GM23338 (cell line): ENCODE measurements around the gene LSM14B.

Experiments used
- POLR2AphosphoS5 ChIP-seq: IDR thresholded peaks from 2 replicates; pipeline ENCODE4 v1.6.1; 2016; ENCODE audit warnings: antibody characterized with exemption, low read depth
- ZNF114 ChIP-seq: fragments of 250-450 bp; sonication (Bioruptor Pico); IDR thresholded peaks from 2 replicates; pipeline ENCODE4 v1.5.0; 2020; ENCODE audit warnings: mild to moderate bottlenecking, moderate library complexity
- TF ChIP-seq, protein P1 (sequence below), 2 experiments: fragments of 200-600 bp in 1 of 2; sonication (generic) in 1 of 2; conservative IDR thresholded peaks; 2 replicates each; pipeline versions ENCODE4 v1.5.1 to v1.6.1; 2016 to 2017; ENCODE audit warnings: antibody characterized with exemption in 2 of 2, low read depth in 2 of 2, mild to moderate bottlenecking in 2 of 2, moderate library complexity in 1 of 2
- TF ChIP-seq, protein P2 (sequence below): IDR thresholded peaks from one replicate; pipeline ENCODE4 v1.6.1; 2018; ENCODE audit warnings: antibody characterized with exemption; ENCODE audit not compliant: unreplicated experiment

DNA sequence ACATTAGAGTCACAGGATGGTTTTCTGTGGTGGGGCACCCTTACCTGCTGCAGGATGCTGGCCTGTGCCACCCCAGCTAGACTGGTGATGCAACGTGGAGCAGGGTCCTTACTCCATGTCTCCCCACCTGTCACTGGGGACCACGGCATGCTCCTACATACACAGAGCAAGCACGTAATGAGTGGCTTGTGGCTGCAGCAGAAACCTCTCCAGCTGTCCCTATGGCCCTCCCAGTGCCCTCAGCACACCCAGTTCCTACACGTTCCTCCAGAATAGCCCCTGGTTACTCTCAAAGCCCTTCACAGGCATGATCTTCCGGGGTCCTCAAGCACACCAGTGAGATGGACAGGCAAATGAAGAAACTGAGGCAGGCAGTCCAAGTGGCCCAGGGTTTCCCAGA, 3.2 kb upstream of the LSM14B start:
- TF ChIP-seq, protein P1, sequence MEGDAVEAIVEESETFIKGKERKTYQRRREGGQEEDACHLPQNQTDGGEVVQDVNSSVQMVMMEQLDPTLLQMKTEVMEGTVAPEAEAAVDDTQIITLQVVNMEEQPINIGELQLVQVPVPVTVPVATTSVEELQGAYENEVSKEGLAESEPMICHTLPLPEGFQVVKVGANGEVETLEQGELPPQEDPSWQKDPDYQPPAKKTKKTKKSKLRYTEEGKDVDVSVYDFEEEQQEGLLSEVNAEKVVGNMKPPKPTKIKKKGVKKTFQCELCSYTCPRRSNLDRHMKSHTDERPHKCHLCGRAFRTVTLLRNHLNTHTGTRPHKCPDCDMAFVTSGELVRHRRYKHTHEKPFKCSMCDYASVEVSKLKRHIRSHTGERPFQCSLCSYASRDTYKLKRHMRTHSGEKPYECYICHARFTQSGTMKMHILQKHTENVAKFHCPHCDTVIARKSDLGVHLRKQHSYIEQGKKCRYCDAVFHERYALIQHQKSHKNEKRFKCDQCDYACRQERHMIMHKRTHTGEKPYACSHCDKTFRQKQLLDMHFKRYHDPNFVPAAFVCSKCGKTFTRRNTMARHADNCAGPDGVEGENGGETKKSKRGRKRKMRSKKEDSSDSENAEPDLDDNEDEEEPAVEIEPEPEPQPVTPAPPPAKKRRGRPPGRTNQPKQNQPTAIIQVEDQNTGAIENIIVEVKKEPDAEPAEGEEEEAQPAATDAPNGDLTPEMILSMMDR (conservative IDR thresholded peaks at IDR 0.05; ENCODE audit: low read depth in 2 of 2) = no peak
- TF ChIP-seq POLR2AphosphoS5 = no peak
- TF ChIP-seq ZNF114 (CRISPR knock-in tag) = no peak
- TF ChIP-seq, protein P2, sequence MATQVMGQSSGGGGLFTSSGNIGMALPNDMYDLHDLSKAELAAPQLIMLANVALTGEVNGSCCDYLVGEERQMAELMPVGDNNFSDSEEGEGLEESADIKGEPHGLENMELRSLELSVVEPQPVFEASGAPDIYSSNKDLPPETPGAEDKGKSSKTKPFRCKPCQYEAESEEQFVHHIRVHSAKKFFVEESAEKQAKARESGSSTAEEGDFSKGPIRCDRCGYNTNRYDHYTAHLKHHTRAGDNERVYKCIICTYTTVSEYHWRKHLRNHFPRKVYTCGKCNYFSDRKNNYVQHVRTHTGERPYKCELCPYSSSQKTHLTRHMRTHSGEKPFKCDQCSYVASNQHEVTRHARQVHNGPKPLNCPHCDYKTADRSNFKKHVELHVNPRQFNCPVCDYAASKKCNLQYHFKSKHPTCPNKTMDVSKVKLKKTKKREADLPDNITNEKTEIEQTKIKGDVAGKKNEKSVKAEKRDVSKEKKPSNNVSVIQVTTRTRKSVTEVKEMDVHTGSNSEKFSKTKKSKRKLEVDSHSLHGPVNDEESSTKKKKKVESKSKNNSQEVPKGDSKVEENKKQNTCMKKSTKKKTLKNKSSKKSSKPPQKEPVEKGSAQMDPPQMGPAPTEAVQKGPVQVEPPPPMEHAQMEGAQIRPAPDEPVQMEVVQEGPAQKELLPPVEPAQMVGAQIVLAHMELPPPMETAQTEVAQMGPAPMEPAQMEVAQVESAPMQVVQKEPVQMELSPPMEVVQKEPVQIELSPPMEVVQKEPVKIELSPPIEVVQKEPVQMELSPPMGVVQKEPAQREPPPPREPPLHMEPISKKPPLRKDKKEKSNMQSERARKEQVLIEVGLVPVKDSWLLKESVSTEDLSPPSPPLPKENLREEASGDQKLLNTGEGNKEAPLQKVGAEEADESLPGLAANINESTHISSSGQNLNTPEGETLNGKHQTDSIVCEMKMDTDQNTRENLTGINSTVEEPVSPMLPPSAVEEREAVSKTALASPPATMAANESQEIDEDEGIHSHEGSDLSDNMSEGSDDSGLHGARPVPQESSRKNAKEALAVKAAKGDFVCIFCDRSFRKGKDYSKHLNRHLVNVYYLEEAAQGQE = no peak
